ENCODE results near the gene MAP2K4. TPM values are rescaled to one million over a fixed set of nuclear protein-coding genes. Genes with fewer than 3 reads are reported as not detected.

Gene MAP2K4
- total RNA-seq, 2 donors from 2014 or later = 16.7 to 38.7 TPM

DNA sequence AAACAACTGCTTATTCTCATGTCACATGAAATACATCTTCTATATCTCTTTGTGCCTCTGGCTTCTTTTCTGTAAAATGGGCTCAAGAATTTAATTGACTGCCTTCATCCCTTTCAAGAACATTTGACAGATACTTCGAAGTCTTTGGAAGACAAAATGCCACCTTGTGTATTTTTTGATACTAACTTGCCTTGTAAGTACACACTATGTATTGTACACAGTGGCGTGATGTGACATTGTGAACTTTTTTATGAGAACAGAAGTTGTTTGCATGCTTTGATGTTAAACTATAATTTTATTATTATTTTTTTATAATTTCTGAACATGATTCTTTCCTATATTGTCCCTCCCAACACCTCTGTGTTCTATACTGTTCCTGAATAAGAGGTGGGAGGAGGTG lies 73.7 kb downstream of the MAP2K4 start:
- Histone ChIP-seq H3K27me3 (replicated peaks; ENCODE audit: insufficient read depth) (no peaks in the 10 kb centered on the region), H3K4me1 (ENCODE audit: control insufficient read depth in 1 of 2, low read depth in 2 of 2) (peaks cover 8 to 9% of the 10 kb centered on the region in 2 donors), H3K9me3 (no peaks in the 10 kb centered on the region), H3K4me3 (no peak overlapping the region), H3K27ac (no peak overlapping the region), H3K36me3 (peaks cover 7% of the 10 kb centered on the region)
- DNase-seq (ENCODE audit: low spot score) = no peak
- TF ChIP-seq CTCF (IDR thresholded peaks at IDR 0.05) = no peak
- ATAC-seq (ENCODE audit: insufficient number of reproducible peaks, low FRiP score, low read depth) = no peak

DNA sequence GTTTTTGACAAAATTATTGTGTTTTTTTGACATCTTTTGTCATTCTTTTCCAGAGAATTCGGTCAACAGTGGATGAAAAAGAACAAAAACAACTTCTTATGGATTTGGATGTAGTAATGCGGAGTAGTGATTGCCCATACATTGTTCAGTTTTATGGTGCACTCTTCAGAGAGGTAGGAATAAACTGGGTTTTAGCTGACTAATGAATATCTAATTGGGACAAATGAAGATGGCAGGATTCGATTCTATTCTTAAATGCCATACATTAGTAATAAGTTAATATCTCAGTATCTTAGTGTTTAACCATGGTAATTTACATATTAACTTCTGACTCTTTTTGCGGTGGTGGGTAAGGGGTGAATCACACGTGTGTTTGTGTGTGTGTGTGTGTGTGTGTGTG lies 74.8 kb downstream of the MAP2K4 start:
- no peaks in the 10 kb centered on the region for H3K27me3 ChIP-seq (replicated peaks; ENCODE audit: insufficient read depth)
- no peak for ATAC-seq (ENCODE audit: insufficient number of reproducible peaks, low FRiP score, low read depth)

GRCh38 chr17:12097326-12097725 lies 76.6 kb downstream of the MAP2K4 start:
- no peak for ATAC-seq (ENCODE audit: insufficient number of reproducible peaks, low FRiP score, low read depth)
- no peak for TF ChIP-seq CTCF (IDR thresholded peaks at IDR 0.05)
- no peaks in the 10 kb centered on the region for H3K4me1 ChIP-seq (ENCODE audit: control insufficient read depth in 1 of 2, low read depth in 2 of 2)
- peaks cover 7% of the 10 kb centered on the region for H3K36me3 ChIP-seq
- H3K27me3 ChIP-seq (replicated peaks; ENCODE audit: insufficient read depth) = no peaks in the 10 kb centered on the region
- peaks cover 2% of the 10 kb centered on the region for H3K9me3 ChIP-seq
- no peak for DNase-seq (ENCODE audit: low spot score)
- H3K27ac ChIP-seq = no peak overlapping the region
- no peak overlapping the region for H3K4me3 ChIP-seq

More for the DNA sequence above, 74.8 kb downstream of the MAP2K4 start:
- Histone ChIP-seq H3K36me3 (peaks cover 7% of the 10 kb centered on the region), H3K9me3 (no peaks in the 10 kb centered on the region), H3K4me1 (ENCODE audit: control insufficient read depth in 1 of 2, low read depth in 2 of 2) (no peaks in the 10 kb centered on the region), H3K27ac (no peak overlapping the region), H3K4me3 (no peak overlapping the region)
- no peak for DNase-seq (ENCODE audit: low spot score)
- TF ChIP-seq CTCF (IDR thresholded peaks at IDR 0.05) = no peak

DNA sequence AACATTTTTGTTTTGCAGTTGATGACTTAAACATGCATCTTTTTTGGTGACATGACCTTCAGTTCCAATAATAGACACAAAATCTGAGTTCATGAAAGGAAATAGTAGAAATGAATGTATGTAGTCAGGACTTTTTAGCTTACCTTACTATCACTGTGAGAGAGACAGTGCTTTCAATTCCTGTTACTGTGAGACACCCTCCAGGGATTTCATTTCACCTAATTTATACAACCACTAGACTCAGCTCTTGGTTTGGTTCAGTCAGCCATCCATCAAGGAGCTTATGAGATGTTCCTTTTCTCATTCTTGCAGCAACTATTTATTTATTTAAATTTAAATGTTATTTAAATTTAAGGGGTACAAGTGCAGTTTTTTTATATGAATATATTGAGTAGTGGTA lies 77.9 kb downstream of the MAP2K4 start:
- H3K9me3 ChIP-seq = peaks cover 2% of the 10 kb centered on the region
- H3K36me3 ChIP-seq = peaks cover 7% of the 10 kb centered on the region
- no peak overlapping the region for H3K4me3 ChIP-seq
- no peak overlapping the region for H3K27ac ChIP-seq
- no peaks in the 10 kb centered on the region for H3K27me3 ChIP-seq (replicated peaks; ENCODE audit: insufficient read depth)
- ATAC-seq (ENCODE audit: insufficient number of reproducible peaks, low FRiP score, low read depth) = no peak
- no peaks in the 10 kb centered on the region for H3K4me1 ChIP-seq (ENCODE audit: control insufficient read depth in 1 of 2, low read depth in 2 of 2)
- no peak for TF ChIP-seq CTCF (IDR thresholded peaks at IDR 0.05)
- DNase-seq (ENCODE audit: low spot score) = no peak

- no peak overlapping the region for H3K4me3 ChIP-seq
- no peaks in the 10 kb centered on the region for H3K27me3 ChIP-seq (replicated peaks; ENCODE audit: insufficient read depth)
- peaks cover 2% of the 10 kb centered on the region for H3K9me3 ChIP-seq
- no peak overlapping the region for H3K27ac ChIP-seq
- TF ChIP-seq CTCF (IDR thresholded peaks at IDR 0.05) = no peak
- no peaks in the 10 kb centered on the region for H3K4me1 ChIP-seq (ENCODE audit: control insufficient read depth in 1 of 2, low read depth in 2 of 2)
- DNase-seq (ENCODE audit: low spot score) (no peak), ATAC-seq (ENCODE audit: insufficient number of reproducible peaks, low FRiP score, low read depth) (no peak)
- H3K36me3 ChIP-seq = peaks cover 7% of the 10 kb centered on the region
Measured at GRCh38 chr17:12099412-12099811, 78.7 kb downstream of the MAP2K4 start.
